ENCODE data around the gene PRDM12. TPM values are rescaled to one million over a fixed set of nuclear protein-coding genes. Genes with fewer than 3 reads are reported as not detected.

The PRDM12 gene
- total and polyA plus RNA-seq, 10 donors, result 0.06 to 0.07 TPM; not detected in 8

DNA sequence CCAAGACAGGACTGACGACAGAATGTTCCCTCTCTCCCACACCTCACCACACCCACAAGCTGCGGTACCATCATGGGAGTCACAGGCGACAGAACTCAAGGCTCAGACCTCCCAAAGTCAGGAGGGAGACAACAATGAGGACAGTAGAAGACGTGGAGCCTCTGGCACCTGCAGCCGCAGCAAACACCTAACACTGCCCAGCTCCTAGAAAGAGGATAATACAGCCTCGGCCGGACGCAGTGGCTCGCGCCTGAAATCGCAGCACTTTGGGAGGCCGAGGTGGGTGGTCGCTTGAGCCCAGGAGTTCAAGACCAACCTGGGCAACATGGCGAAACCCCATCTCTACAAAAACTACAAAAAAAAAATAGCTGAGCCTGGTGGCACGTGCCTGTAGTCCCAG lies 13.2 kb upstream of the PRDM12 start:
- peaks cover 0 to 83% (median 5%) of the 10 kb centered on the region in 7 donors for H3K27me3 ChIP-seq (replicated peaks in 1 of 7)
- intact Hi-C loops (cut with DNase I; ENCODE audit: low total_unique reads), result no loop called here
- no peak overlapping the region for H3K27ac ChIP-seq
- WGBS, 5 donors, result 79 to 89% (median 80%) methylated on average over 15 of the region's 15 CpGs
- no peaks in the 10 kb centered on the region for H3K36me3 ChIP-seq
- no peaks in the 10 kb centered on the region for H3K4me1 ChIP-seq
- TF ChIP-seq POLR2AphosphoS5 (IDR thresholded peaks at IDR 0.05), result no peak
- TF ChIP-seq, protein P1, sequence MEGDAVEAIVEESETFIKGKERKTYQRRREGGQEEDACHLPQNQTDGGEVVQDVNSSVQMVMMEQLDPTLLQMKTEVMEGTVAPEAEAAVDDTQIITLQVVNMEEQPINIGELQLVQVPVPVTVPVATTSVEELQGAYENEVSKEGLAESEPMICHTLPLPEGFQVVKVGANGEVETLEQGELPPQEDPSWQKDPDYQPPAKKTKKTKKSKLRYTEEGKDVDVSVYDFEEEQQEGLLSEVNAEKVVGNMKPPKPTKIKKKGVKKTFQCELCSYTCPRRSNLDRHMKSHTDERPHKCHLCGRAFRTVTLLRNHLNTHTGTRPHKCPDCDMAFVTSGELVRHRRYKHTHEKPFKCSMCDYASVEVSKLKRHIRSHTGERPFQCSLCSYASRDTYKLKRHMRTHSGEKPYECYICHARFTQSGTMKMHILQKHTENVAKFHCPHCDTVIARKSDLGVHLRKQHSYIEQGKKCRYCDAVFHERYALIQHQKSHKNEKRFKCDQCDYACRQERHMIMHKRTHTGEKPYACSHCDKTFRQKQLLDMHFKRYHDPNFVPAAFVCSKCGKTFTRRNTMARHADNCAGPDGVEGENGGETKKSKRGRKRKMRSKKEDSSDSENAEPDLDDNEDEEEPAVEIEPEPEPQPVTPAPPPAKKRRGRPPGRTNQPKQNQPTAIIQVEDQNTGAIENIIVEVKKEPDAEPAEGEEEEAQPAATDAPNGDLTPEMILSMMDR (IDR thresholded peaks at IDR 0.05 in 8 of 11, conservative IDR thresholded peaks at IDR 0.05 in 3 of 11), result no peak
- no peak for TF ChIP-seq POLR2A (IDR thresholded peaks at IDR 0.05)
- H3K9me3 ChIP-seq, result peaks cover 0 to 6% (median 2%) of the 10 kb centered on the region in 8 donors
- no peak overlapping the region for H3K4me3 ChIP-seq
- DNase-seq, result no peak

DNA sequence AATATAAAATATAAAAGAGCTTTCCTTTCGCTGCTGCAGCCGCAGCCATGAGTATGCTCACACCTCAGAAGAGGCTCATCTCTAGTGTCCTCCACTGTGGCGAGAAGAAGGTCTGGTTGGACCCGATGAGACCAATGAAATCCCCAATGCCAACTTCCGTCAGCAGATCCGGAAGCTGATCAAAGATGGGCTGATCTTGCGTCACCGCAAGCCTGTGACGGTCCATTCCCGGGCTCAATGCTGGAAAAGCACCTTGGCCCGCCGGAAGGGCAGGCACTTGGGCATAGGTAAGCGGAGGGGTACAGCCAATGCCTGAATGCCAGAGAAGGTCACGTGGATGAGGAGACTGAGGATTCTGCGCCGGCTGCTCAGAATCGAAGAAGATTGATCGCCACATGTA lies 12.6 kb upstream of the PRDM12 start:
- H3K27me3 ChIP-seq (replicated peaks in 1 of 7), result peaks cover 0 to 86% (median 9%) of the 10 kb centered on the region in 7 donors
- TF ChIP-seq POLR2AphosphoS5 (IDR thresholded peaks at IDR 0.05) (no peak), POLR2A (IDR thresholded peaks at IDR 0.05) (no peak)
- TF ChIP-seq, protein P1 (IDR thresholded peaks at IDR 0.05 in 8 of 11, conservative IDR thresholded peaks at IDR 0.05 in 3 of 11), result no peak

DNA sequence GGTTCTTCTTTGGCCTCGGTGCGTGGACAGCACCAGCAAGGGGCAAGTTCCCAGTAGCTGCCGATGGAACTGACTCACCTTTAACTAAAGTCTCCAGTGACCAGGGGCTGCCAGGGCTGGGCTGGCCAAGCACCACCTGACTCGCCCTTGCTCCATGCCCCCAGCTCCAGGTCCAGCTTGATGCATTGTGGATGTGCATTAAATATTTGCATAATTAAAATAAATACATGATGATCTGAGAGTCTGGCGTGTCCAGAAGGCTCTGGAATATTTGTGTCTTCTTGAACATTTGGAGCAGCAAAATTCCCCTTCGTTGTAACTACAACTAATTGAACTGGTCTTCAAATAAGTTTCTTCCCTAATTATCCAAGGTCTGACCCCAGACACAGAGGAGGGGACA lies 9.5 kb upstream of the PRDM12 start:
- DNase-seq, result no peak
- Histone ChIP-seq H3K27ac (no peak overlapping the region), H3K9me3 (no peaks in the 10 kb centered on the region), H3K4me1 (peaks cover 0 to 8% (median 5%) of the 10 kb centered on the region in 6 donors), H3K27me3 (replicated peaks in 1 of 7) (peaks cover 3 to 86% (median 32%) of the 10 kb centered on the region in 7 donors), H3K4me3 (no peak overlapping the region), H3K36me3 (no peaks in the 10 kb centered on the region)
- TF ChIP-seq POLR2A (IDR thresholded peaks at IDR 0.05) (no peak), POLR2AphosphoS5 (IDR thresholded peaks at IDR 0.05) (no peak)
- TF ChIP-seq, protein P1 (IDR thresholded peaks at IDR 0.05 in 8 of 11, conservative IDR thresholded peaks at IDR 0.05 in 3 of 11), result no peak
- intact Hi-C loops (cut with DNase I; ENCODE audit: low total_unique reads), result no loop called here
- 77 to 88% (median 79%) methylated on average over 6 of the region's 6 CpGs for WGBS, 5 donors

More for the DNA sequence above, 12.6 kb upstream of the PRDM12 start:
- no peaks in the 10 kb centered on the region for H3K36me3 ChIP-seq
- no peak overlapping the region for H3K27ac ChIP-seq
- H3K9me3 ChIP-seq, result peaks cover 0 to under 1% (median 0%) of the 10 kb centered on the region in 8 donors
- intact Hi-C loops (cut with DNase I; ENCODE audit: low total_unique reads), result no loop called here
- no peaks in the 10 kb centered on the region for H3K4me1 ChIP-seq
- 91 to 96% (median 92%) methylated on average over 18 of the region's 18 CpGs for WGBS, 5 donors
- DNase-seq, result no peak
- H3K4me3 ChIP-seq, result no peak overlapping the region

DNA sequence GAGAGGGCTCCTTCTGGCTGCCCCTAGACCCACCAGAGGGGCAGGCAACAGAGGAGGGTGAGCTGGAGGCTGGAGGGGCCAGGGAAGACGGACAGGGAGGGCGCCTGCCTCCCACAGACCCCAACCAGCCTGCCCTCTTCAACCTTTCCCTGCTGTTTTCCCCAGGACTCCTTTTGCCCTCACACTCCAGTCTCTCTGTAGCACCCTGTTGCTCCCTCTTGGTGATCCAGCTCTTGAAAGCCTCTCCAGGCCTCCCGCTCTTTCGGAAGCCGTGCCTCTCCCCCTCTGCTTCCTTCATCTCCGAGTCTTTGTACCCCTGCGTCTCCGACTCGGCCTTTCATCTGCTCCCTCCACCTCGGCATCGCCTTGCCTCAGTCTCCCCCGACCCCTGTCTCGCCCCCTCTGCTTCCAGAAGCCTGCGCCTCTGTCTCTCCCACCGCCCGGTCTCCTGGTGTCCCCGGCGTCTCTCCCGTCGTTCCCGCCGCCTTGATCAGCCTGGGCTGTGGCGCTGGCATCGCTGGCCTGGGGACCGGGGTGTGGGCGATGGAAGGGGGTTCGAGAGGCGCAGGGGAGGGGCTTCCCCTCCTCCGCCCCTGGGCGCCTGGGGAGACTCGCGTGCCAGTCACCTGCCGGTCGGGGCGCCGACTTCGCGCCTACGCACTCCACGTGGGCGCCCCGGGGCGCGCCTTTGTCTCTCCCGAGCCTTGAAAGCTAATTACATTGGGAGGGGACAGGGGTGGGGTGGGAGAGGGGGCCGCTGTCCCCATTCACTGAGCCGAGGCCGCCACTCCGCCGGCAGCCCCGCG lies 5.3 kb upstream of the PRDM12 start:
- no peaks in the 10 kb centered on the region for H3K9me3 ChIP-seq
- TF ChIP-seq, protein P1 (IDR thresholded peaks at IDR 0.05 in 8 of 11, conservative IDR thresholded peaks at IDR 0.05 in 3 of 11), result no peak
- TF ChIP-seq POLR2A (IDR thresholded peaks at IDR 0.05) (no peak), POLR2AphosphoS5 (IDR thresholded peaks at IDR 0.05) (no peak)
- intact Hi-C loops (cut with DNase I; ENCODE audit: low total_unique reads), result no loop called here
- H3K4me3 ChIP-seq, result no peak overlapping the region
- H3K27ac ChIP-seq, result no peak overlapping the region
- H3K27me3 ChIP-seq (replicated peaks in 1 of 7), result peaks cover 28 to 95% (median 74%) of the 10 kb centered on the region in 7 donors
- H3K4me1 ChIP-seq, result peaks cover 27 to 50% (median 47%) of the 10 kb centered on the region in 6 donors
- H3K36me3 ChIP-seq, result no peaks in the 10 kb centered on the region
- no peak for DNase-seq
- WGBS, 5 donors, result 14 to 25% (median 23%) methylated on average over 30 to 52 of the region's 52 CpGs

Data from spleen (tissue), 11 donors.